ENCODE results near the gene CRB3. TPM values are rescaled to one million over a fixed set of nuclear protein-coding genes. Genes with fewer than 3 reads are reported as not detected.

The CRB3 gene
- polyA plus RNA-seq, 3 donors, result not detected

- TF ChIP-seq CTCF (IDR thresholded peaks at IDR 0.05), result no peak
- H2AFZ ChIP-seq (ENCODE audit: insufficient read depth, low read depth, low read length, poor library complexity, severe bottlenecking), result no peak overlapping the region
- WGBS (ENCODE audit: insufficient coverage), result 93% methylated on average over 8 of the region's 8 CpGs
- H3K27me3 ChIP-seq (ENCODE audit: control insufficient read depth in 2 of 2, insufficient read depth in 2 of 2, low read length in 2 of 2), result peaks cover 0 to 2% of the 10 kb centered on the region in 2 donors
- peaks cover 13 to 15% of the 10 kb centered on the region in 2 donors for H3K4me1 ChIP-seq (ENCODE audit: control insufficient read depth in 1 of 2, insufficient read depth in 2 of 2, low read length in 2 of 2)
- Mint-ChIP-seq H3K4me1 (peaks cover 22% of the 10 kb centered on the region), H3K4me3 (no peak overlapping the region), H3K27ac (no peak overlapping the region), H3K9me3 (peaks cover 8 to 16% (median 9%) of the 10 kb centered on the region in 7 donors), H3K36me3 (peaks cover 0 to 3% of the 10 kb centered on the region in 2 donors), H3K27me3 (ENCODE audit: low read depth in 3 of 3) (peaks cover 5 to 18% (median 15%) of the 10 kb centered on the region in 3 donors)
- no peak overlapping the region for H3K27ac ChIP-seq (ENCODE audit: low read depth in 1 of 2, low read length in 2 of 2)
- H3K4me3 ChIP-seq (replicated peaks in 1 of 3; ENCODE audit: low read depth in 2 of 3, low read length in 3 of 3), result no peak overlapping the region
- intact Hi-C loops (cut with micrococcal nuclease), result no loop called here
- no peak for DNase-seq
- H3K36me3 ChIP-seq (replicated peaks in 1 of 2; ENCODE audit: control insufficient read depth in 1 of 2, insufficient read depth in 2 of 2, low read length in 2 of 2), result no peaks in the 10 kb centered on the region
- no peaks in the 10 kb centered on the region for H3K79me2 ChIP-seq (ENCODE audit: insufficient read depth, low read length)
- H4K20me1 ChIP-seq (ENCODE audit: insufficient read depth, low read length), result no peaks in the 10 kb centered on the region
- no peak overlapping the region for H3K9ac ChIP-seq (ENCODE audit: insufficient read depth, low read length, poor library complexity, severe bottlenecking)
- peaks cover 10 to 11% of the 10 kb centered on the region in 2 donors for H3K9me3 ChIP-seq (replicated peaks in 1 of 2; ENCODE audit: control insufficient read depth in 1 of 2, insufficient read depth in 1 of 2, low read length in 2 of 2)
- H3K4me2 ChIP-seq (replicated peaks; ENCODE audit: extremely low read depth, low read length, poor library complexity, severe bottlenecking), result no peak overlapping the region
Measured at GRCh38 chr19:6494438-6495036, 30.5 kb downstream of the CRB3 start.

GRCh38 chr19:6495947-6496346 lies 31.9 kb downstream of the CRB3 start:
- Histone ChIP-seq H3K79me2 (ENCODE audit: insufficient read depth, low read length) (no peaks in the 10 kb centered on the region), H3K27me3 (ENCODE audit: control insufficient read depth in 2 of 2, insufficient read depth in 2 of 2, low read length in 2 of 2) (peaks cover 5 to 14% of the 10 kb centered on the region in 2 donors), H2AFZ (ENCODE audit: insufficient read depth, low read depth, low read length, poor library complexity, severe bottlenecking) (no peak overlapping the region), H3K9me3 (replicated peaks in 1 of 2; ENCODE audit: control insufficient read depth in 1 of 2, insufficient read depth in 1 of 2, low read length in 2 of 2) (peaks cover 10 to 11% of the 10 kb centered on the region in 2 donors), H3K4me3 (replicated peaks in 1 of 3; ENCODE audit: low read depth in 2 of 3, low read length in 3 of 3) (no peak overlapping the region), H3K4me1 (ENCODE audit: control insufficient read depth in 1 of 2, insufficient read depth in 2 of 2, low read length in 2 of 2) (peaks cover 13 to 15% of the 10 kb centered on the region in 2 donors), H3K9ac (ENCODE audit: insufficient read depth, low read length, poor library complexity, severe bottlenecking) (no peak overlapping the region), H3K36me3 (replicated peaks in 1 of 2; ENCODE audit: control insufficient read depth in 1 of 2, insufficient read depth in 2 of 2, low read length in 2 of 2) (no peaks in the 10 kb centered on the region), H4K20me1 (ENCODE audit: insufficient read depth, low read length) (no peaks in the 10 kb centered on the region), H3K4me2 (replicated peaks; ENCODE audit: extremely low read depth, low read length, poor library complexity, severe bottlenecking) (no peak overlapping the region), H3K27ac (ENCODE audit: low read depth in 1 of 2, low read length in 2 of 2) (no peak overlapping the region)
- Mint-ChIP-seq H3K27me3 (ENCODE audit: low read depth in 3 of 3) (peaks cover 12 to 26% (median 26%) of the 10 kb centered on the region in 3 donors), H3K9me3 (peaks cover 8 to 15% (median 9%) of the 10 kb centered on the region in 7 donors), H3K4me1 (peaks cover 16% of the 10 kb centered on the region), H3K4me3 (no peak overlapping the region), H3K27ac (peak overlapping the region in 1 of 7 donors; percentile 25), H3K36me3 (peaks cover 0 to 3% of the 10 kb centered on the region in 2 donors)
- WGBS (ENCODE audit: insufficient coverage), result 95% methylated on average over 13 of the region's 19 CpGs
- intact Hi-C loops (cut with micrococcal nuclease), result no loop called here
- DNase-seq, result no peak
- no peak for TF ChIP-seq CTCF (IDR thresholded peaks at IDR 0.05)

Data from CD14-positive monocyte (primary cell).